OCI-LY3 (cell line): ENCODE measurements around the gene AQP5.

Experiments
- H2AFZ ChIP-seq: fragments of 200-600, 300-600 bp; shearing (Covaris generic); 2 replicates; pipeline ENCODE4 v1.6.0; 2014; ENCODE audit warnings: antibody characterized with exemption, low read depth, low read length
- H3K27ac ChIP-seq: fragments of 200-600, 300-600 bp; sonication (generic); 2 replicates; pipeline ENCODE4 v1.5.1; 2014; ENCODE audit warnings: mild to moderate bottlenecking, low read length, moderate library complexity, mixed read lengths
- H3K27me3 ChIP-seq: fragments of 200-600, 300-600 bp; sonication (generic); 2 replicates; pipeline ENCODE4 v1.6.1; 2014; ENCODE audit warnings: low read depth, low read length, mixed read lengths
- H3K36me3 ChIP-seq: fragments of 200-600, 300-600 bp; sonication (generic); replicated peaks from 2 replicates; pipeline ENCODE3; 2014; ENCODE audit warnings: low read depth, low read length, mixed read lengths
- H3K4me1 ChIP-seq: fragments of 300-600, 200-600 bp; sonication (generic); 2 replicates; pipeline ENCODE4 v1.6.1; 2014; ENCODE audit warnings: low read length, mixed read lengths
- H3K4me2 ChIP-seq: fragments of 200-600, 300-600 bp; sonication (generic); 2 replicates; pipeline ENCODE4 v1.6.1; 2014; ENCODE audit warnings: low read length, mixed read lengths
- H3K4me3 ChIP-seq: fragments of 300-600, 200-600 bp; sonication (generic); 2 replicates; pipeline ENCODE4 v1.5.1; 2014; ENCODE audit warnings: antibody characterized with exemption, mild to moderate bottlenecking, low read length, moderate library complexity
- H3K79me2 ChIP-seq: fragments of 300-600, 200-600 bp; shearing (Covaris generic); 2 replicates; pipeline ENCODE4 v1.6.1; 2014; ENCODE audit warnings: mild to moderate bottlenecking, low read length, mixed read lengths
- H3K9ac ChIP-seq: fragments of 300-600, 200-600 bp; shearing (Covaris generic); 2 replicates; pipeline ENCODE4 v1.6.0; 2014; ENCODE audit warnings: mild to moderate bottlenecking, low read length, moderate library complexity
- H3K9me3 ChIP-seq: fragments of 200-600, 300-600 bp; shearing (Covaris generic); 2 replicates; pipeline ENCODE4 v1.6.1; 2014; ENCODE audit warnings: low read length, mixed read lengths; ENCODE audit not compliant: insufficient read depth
- H4K20me1 ChIP-seq: fragments of 200-600, 300-600 bp; sonication (generic); 2 replicates; pipeline ENCODE4 v1.6.1; 2016; ENCODE audit warnings: low read length, mixed read lengths; ENCODE audit not compliant: insufficient read depth
- CTCF ChIP-seq: fragments of 200-600, 300-600 bp; sonication (generic); IDR thresholded peaks from 2 replicates; pipeline ENCODE4 v1.5.1; 2014; ENCODE audit warnings: antibody characterized with exemption, low read length, low read depth
- EZH2phosphoT487 ChIP-seq: fragments of 200-600 bp; shearing (Covaris generic); IDR thresholded peaks from 2 replicates; pipeline ENCODE4 v1.6.1; 2018; ENCODE audit warnings: antibody characterized with exemption, mixed run types, low read depth

AQP5 gene

GRCh38 chr12:49974231-49974675 is 12.6 kb downstream of the AQP5 start:
- Histone ChIP-seq H3K4me2 (no peak overlapping the region), H3K4me3 (no peak overlapping the region), H3K27me3 (peaks cover 21% of the 10 kb centered on the region), H3K79me2 (no peaks in the 10 kb centered on the region), H4K20me1 (no peaks in the 10 kb centered on the region), H3K27ac (no peak overlapping the region), H3K36me3 (no peaks in the 10 kb centered on the region), H2AFZ (no peak overlapping the region), H3K9ac (no peak overlapping the region), H3K9me3 (no peaks in the 10 kb centered on the region), H3K4me1 (no peaks in the 10 kb centered on the region)
- no peak for TF ChIP-seq EZH2phosphoT487
- no peak for TF ChIP-seq CTCF

- Histone ChIP-seq H3K4me3 (no peak overlapping the region), H3K27me3 (peaks cover 21% of the 10 kb centered on the region), H3K9ac (no peak overlapping the region), H3K4me2 (no peak overlapping the region), H3K36me3 (no peaks in the 10 kb centered on the region), H3K4me1 (no peaks in the 10 kb centered on the region), H4K20me1 (no peaks in the 10 kb centered on the region), H3K9me3 (no peaks in the 10 kb centered on the region), H2AFZ (no peak overlapping the region), H3K79me2 (no peaks in the 10 kb centered on the region), H3K27ac (no peak overlapping the region)
- TF ChIP-seq CTCF, result no peak
- TF ChIP-seq EZH2phosphoT487, result no peak
Measured at GRCh38 chr12:49974677-49975317, 13.1 kb downstream of the AQP5 start.

- Histone ChIP-seq H2AFZ (no peak overlapping the region), H3K4me1 (no peaks in the 10 kb centered on the region), H3K4me3 (no peak overlapping the region), H3K27me3 (peaks cover 16% of the 10 kb centered on the region), H3K9me3 (no peaks in the 10 kb centered on the region), H3K79me2 (no peaks in the 10 kb centered on the region), H3K4me2 (no peak overlapping the region), H3K9ac (no peak overlapping the region), H3K36me3 (no peaks in the 10 kb centered on the region), H4K20me1 (no peaks in the 10 kb centered on the region), H3K27ac (no peak overlapping the region)
- TF ChIP-seq EZH2phosphoT487 (no peak), CTCF (no peak)
Measured at GRCh38 chr12:49975318-49975761, 13.7 kb downstream of the AQP5 start.

- Histone ChIP-seq H3K4me1 (no peaks in the 10 kb centered on the region), H3K4me2 (no peak overlapping the region), H3K9ac (no peak overlapping the region), H3K36me3 (no peaks in the 10 kb centered on the region), H4K20me1 (no peaks in the 10 kb centered on the region), H3K79me2 (no peaks in the 10 kb centered on the region), H3K9me3 (no peaks in the 10 kb centered on the region), H2AFZ (no peak overlapping the region), H3K4me3 (no peak overlapping the region), H3K27ac (no peak overlapping the region), H3K27me3 (peaks cover 5% of the 10 kb centered on the region; the same call in 1 of the 2 replicates)
- TF ChIP-seq EZH2phosphoT487, result no peak
- TF ChIP-seq CTCF, result no peak
Measured at GRCh38 chr12:49976557-49976956, 14.9 kb downstream of the AQP5 start.
